ENCODE measurements around the gene NPAS1. TPM values are rescaled to one million over a fixed set of nuclear protein-coding genes. Genes with fewer than 3 reads are reported as not detected.

NPAS1 gene
- total RNA-seq, 1 experiment from 2014 or later: 4.6 TPM

GRCh38 chr19:47065242-47065641 lies 45.6 kb downstream of the NPAS1 start:
- CTCF ChIA-PET: no interaction called here
- ATAC-seq: no peak
- TF ChIP-seq POLR2AphosphoS5 (IDR thresholded peaks at IDR 0.05; ENCODE audit: low read depth, low read length) (no peak), FOSL1 (IDR thresholded peaks at IDR 0.05; ENCODE audit: low read depth) (no peak), ATF3 (IDR thresholded peaks at IDR 0.05) (no peak), EGR1 (IDR thresholded peaks at IDR 0.05; ENCODE audit: low read depth) (no peak), MAX (IDR thresholded peaks at IDR 0.05) (no peak), POLR2A (IDR thresholded peaks at IDR 0.05; ENCODE audit: borderline replicate concordance, extremely low read depth, insufficient read depth, insufficient read length) (no peak), EZH2 (IDR thresholded peaks at IDR 0.05) (no peak), ELF1 (IDR thresholded peaks at IDR 0.05; ENCODE audit: borderline replicate concordance, low read depth) (no peak), CEBPB (IDR thresholded peaks at IDR 0.05; ENCODE audit: low read depth) (no peak), SP1 (IDR thresholded peaks at IDR 0.05; ENCODE audit: low read depth) (no peak), SRF (IDR thresholded peaks at IDR 0.05; ENCODE audit: low read depth) (no peak), EZH2phosphoT487 (IDR thresholded peaks at IDR 0.05; ENCODE audit: borderline replicate concordance) (no peak), ZBTB33 (IDR thresholded peaks at IDR 0.05; ENCODE audit: extremely low read depth, insufficient replicate concordance, low read length) (no peak), CTCF (IDR thresholded peaks at IDR 0.05 in 2 of 3, conservative IDR thresholded peaks at IDR 0.05 in 1 of 3; ENCODE audit: borderline replicate concordance in 1 of 3, insufficient read depth in 1 of 3, low read depth in 2 of 3, low read length in 2 of 3) (no peak), JUND (IDR thresholded peaks at IDR 0.05) (no peak)

More at GRCh38 chr19:47065242-47065641, 45.6 kb downstream of the NPAS1 start:
- Histone ChIP-seq H3K9me2 (ENCODE audit: insufficient read depth) (no peaks in the 10 kb centered on the region), H3K9ac (ENCODE audit: low read length) (no peak overlapping the region), H3K79me2 (ENCODE audit: insufficient read depth, low read length) (no peaks in the 10 kb centered on the region), H3K4me1 (ENCODE audit: control insufficient read depth in 1 of 2, insufficient read depth in 2 of 2, low read length in 2 of 2) (peaks cover 4 to 10% of the 10 kb centered on the region in 2 experiments; a peak in 2 of 4 replicates), H3K27ac (ENCODE audit: low read depth, low read length) (no peak overlapping the region), H3K9me3 (ENCODE audit: control insufficient read depth in 1 of 2, insufficient read depth in 1 of 2, low read depth in 1 of 2, low read length in 2 of 2) (no peaks in the 10 kb centered on the region), H3K27me3 (ENCODE audit: insufficient read depth, low read length) (no peaks in the 10 kb centered on the region), H3K36me3 (ENCODE audit: control insufficient read depth in 1 of 2, insufficient read depth in 2 of 2, low read length in 2 of 2) (peaks cover 3 to 10% of the 10 kb centered on the region in 2 experiments; a peak in 2 of 4 replicates), H3K4me2 (ENCODE audit: low read length) (no peak overlapping the region), H3K4me3 (replicated peaks in 1 of 2; ENCODE audit: low read depth in 1 of 2, low read length in 2 of 2) (no peak overlapping the region), H4K20me1 (ENCODE audit: insufficient read depth) (no peaks in the 10 kb centered on the region), H2AFZ (ENCODE audit: low read depth, low read length, poor library complexity, severe bottlenecking) (no peak overlapping the region)
- ChIA-PET POLR2A (no interaction called here), RAD21 (ENCODE audit: low non-redundant PET in 1 of 2, low total read pairs in 2 of 2, uncharacterized antibody in 2 of 2, unreplicated experiment in 2 of 2) (no interaction called here)
- intact Hi-C loops (cut with micrococcal nuclease): no loop called here
- DNase-seq (ENCODE audit: low read depth, low spot score): no peak
- BruUV-seq (replicated peaks): no TSS peak
